Inflammatory macrophage treated with lipopolysaccharide for 1 hour (primary cell): ENCODE results near the gene IMPDH2.

Experiments
- DNase-seq, 2 donors: peaks; one replicate each; pipeline ENCODE4 v3.0.0-alpha.2; 2020 to 2022

Gene IMPDH2

DNA sequence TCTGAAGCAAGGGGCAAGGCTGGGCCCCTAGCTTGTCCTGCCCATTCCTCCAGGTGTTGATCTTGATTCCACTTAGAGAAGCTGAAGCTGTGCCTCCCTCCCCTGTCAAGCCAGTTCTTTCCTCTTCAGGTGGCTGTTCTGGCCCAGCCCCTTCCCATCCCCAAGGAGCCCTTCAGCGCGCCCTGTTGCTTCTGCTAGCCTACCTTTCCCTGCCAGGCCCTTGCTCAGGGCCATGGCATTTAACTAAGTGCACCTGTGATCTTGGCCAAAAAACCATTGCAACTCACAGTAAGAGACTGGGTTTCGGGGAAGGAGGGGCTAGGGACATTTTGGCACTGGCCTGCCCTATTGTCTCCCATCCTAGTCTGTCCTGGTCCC, 23.9 kb downstream of the IMPDH2 start:
- no peak for DNase-seq

DNA sequence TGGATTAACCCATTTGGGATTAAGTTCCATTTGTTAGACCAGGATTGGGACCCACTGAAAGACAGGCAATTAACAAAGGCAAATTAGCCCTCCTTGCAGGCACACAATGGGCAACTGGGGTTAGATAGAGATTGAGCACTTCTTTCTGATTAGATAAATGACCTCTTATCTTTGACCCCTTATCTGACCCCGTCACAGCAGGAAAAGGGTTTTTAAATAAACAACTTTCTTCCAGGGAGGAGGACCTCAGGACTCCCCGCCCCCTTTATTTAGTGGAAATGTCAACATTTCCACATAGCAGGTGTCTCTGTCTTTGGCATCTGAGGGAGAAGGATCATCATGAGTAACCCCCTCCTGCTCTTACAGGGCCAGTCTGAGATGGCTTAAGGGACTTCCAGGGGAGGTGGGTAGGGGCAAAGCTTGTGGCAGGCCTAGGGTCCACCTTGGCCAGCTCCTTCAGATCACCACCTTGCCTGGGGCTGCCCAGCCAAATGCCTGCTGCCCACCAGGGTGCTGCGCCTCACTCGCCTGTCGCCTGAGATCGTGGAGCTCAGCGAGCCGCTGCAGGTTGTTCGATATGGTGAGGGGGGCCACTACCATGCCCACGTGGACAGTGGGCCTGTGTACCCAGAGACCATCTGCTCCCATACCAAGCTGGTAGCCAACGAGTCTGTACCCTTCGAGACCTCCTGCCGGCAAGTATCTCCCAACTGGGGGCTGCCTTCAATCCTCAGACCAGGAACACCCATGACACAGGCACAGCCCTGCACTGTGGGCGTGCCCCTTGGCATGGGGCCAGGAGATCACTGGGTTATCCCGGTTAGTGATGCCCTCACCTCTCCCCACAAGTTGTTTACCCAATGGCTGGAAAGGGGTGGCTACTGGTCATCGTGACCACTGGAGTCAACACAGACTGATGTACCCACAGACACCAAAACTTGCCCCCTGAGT, 24.6 kb downstream of the IMPDH2 start:
- no peak for DNase-seq

DNA sequence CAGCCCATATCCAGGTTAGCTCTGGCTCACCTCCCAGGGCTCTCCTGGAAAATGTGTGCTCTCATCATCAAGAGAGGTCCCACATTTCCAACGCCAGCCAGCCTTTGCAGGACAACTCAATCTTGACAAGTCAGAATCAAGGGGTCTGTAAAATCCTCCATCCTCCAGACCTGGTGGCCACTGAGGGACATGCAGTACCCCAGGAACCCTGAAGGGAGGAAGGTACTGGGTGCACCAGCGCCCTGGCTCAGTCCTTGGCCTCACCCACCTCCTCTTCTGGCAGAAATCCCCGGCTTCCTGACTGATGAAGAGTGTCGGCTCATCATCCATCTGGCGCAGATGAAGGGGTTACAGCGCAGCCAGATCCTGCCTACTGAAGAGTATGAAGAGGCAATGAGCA, 28.0 kb downstream of the IMPDH2 start:
- DNase-seq, result no peak

DNA sequence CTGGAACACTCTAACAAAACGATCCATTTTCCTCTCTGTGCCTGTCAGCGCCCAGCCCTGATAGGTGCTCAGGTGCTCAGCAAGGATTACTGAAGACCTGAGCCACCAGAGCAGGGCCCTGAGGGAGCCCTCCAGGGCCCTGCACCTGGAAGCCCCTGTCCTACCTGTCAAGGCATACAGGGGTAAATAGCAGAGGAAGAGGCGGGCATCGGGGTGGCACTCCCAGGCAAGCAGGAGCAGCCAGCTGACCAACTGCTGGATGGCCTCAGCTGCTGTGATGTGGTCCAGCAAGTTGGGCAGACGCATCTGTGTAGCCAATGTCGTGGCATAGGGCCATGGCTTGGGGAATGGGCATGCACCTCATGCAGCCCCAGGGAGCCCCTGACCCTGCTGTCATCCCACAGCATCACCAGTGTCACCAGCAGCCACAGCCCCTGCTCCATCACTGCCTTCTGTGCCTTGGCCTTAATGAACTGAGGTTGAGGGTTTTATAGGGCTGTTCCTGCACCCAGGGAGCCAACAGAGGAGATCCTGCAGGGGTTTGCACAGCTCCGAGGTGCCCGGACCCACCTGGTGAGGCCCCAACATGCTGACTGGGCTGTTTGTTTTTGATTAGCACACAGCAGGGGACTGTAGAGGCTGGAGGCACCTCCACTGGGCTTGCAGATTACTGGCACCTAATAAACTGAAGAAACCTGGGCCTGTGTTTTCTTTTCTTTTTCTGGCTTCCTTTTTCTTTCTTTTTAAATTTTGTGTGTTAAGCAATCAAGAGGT, 29.9 kb downstream of the IMPDH2 start:
- no peak for DNase-seq

DNA sequence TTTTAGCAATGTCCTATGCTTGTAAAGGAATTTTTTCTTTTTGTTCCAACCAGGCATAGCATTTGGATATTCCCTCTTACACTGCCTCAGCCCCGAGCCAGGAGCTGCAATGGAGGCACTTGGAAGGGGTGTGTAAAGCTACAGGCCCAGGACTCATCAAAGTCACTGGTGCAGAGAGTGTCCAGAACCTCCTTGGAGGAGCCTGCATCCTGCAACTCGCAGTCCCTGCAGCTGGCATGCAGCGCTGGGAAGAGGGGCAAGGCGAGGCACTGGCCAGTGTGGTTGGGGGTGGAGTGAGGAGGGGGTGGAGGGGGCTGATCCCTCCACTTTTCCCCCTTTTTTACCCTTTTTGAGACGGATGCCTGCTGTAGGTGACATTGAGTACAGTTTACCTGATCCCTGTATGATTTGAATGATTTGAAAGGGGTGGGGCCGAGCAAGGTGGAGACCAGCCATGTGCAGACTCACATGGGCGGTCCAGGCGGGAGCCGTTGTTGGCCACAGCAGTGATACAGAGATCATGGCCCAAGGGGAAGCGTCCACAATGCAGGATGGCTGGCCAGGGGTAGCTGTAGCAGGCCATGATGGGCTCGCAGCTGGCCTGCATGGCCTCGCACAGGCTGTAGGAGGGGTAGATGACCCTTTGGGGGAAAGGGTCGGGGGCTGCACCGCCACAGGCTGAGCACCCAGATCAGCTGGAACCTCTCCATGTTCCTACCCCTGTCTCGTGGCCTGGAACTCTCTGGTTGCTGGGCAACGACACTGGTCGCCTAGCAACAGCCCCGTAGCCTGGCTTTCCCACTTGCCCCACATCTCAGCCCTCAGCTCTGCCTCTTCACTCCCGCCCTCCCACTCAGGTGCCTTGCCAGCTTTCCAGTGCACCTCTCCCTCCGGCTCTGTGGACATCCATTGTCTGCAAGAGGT, 31.2 kb downstream of the IMPDH2 start:
- DNase-seq, result no peak

DNA sequence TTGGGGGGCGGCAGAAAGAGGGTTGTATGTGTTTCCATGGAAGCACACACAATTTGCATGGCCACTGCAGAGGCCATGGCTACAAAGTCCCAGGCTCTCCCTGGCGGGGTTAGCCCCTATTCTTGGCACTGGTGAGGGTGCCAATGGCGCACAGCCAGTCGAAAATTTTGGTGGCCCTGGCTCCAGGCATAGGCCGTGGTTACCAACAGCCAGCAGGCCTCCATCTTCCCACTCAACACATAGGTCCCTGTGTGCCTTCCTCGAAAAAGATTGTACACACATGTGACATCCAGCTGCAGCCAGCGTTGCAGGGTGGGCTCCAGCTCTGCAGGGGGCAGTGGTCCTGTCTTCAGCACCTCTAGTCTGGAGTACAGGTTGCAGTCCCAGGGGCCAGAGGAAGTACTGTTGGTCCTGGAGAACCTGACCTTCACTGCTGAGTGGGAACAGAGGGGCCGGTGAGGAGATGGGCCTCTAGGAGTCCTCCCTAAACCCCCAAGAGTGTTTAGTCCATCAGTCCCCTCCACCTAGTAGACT, 32.0 kb downstream of the IMPDH2 start:
- DNase-seq, result no peak

DNA sequence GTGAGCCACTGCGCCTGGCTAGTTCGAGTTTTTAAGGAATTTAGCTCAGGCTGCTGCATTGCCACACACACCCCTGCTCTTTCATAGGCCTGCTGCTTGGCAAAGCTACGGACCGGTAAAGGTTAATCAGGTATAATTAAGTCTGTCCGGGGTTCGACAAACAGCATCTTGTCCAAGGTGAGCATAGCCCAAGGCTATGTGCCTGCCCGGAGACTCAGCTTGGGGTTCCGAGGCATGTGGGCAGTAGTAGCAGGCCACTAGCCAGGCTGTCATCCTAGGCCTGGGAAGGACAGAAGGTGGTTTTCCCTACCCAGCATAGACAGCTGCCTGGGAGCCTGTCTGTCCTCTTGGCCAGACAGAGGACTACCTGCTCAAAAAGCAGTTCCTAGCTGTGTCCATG, 32.6 kb downstream of the IMPDH2 start:
- DNase-seq, result no peak

DNA sequence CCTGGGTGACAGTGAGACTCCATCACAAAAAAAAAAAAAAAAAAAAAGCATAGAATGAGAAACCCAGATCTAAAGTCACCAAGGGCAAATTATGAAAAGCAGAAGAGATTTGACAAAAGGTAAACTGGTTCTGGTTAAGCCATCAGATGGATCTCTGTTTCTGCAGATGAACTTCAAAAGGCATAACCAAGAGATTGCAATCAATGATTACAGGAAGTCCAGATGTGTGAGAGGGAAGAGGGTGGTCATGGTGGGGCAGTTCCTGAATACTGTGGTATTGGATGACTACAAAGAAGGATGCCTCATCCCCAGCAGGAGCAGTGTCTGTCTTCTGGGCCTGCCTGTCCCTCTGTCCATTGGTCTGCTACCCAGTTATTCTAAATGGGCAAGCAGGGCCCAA, 35.4 kb downstream of the IMPDH2 start:
- DNase-seq, result no peak

DNA sequence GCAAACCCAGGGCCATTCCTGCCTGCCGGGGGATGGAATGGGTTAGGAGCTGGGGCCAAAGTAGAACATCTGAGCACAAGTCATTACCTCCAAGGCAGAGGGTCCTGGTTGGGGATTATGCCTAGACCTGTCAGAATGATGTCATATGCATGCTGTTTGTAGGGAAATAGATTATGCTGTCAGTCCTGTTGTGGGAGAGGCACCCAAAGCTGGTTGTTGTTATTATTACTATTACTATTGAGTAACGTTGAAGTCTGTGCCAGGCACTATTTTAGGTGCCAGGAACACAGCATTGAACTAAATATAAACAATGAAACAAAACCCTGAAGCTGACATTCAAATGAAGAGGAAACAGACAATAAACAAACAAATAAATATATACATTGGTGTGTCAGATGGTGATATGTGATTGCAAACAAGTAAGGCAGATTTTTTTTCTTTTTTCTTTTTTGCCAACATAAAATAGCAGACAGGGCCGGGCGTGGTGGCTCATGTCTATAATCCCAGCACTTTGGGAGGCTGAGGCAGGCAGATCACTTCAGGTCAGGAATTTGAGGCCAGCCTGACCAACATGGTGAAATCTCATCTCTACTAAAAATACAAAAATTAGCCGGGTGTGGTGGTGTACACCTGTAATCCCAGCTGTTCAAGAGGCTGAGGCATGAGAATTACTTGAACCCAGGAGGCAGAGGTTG, 37.2 kb downstream of the IMPDH2 start:
- DNase-seq, result no peak

DNA sequence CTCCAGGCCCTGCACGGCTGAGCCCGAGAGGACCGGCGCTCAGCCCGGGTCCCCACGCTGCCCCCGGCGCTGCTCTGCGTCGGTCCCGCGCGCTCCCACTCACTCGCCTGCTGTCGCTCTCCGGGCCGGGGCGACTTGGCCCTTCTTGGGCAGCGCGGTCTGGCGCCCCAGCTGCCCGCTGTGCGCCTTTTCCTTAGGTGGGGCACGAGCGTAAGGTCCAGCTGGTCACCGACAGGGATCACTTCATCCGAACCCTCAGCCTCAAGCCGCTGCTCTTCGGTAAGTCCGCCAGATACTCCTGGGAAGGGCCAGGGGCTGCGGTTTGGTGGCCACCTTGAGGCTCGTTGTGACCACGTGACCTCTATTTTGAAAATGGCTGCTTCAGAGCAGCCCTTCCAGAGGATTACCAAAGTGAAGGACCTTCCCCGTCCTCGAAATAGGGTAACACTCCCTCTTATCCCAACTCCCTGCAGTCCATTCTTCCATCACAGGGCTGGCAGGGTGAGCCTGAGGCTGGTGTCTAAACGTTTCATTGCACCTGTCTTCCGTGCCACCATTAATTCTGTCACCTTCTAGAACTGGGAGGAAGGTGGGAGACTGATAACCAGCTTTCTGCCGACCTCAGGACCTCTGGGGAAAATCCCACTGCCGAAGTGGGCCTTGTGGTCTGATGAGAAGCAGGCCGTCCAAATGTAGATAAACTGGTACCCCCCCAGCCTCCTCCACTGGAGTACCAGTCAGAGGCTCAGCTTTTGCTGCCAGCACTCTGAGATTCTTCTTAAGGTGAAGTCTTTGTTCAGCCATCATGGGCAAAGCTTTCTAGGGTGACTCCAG, 38.3 kb downstream of the IMPDH2 start:
- peak in 1 of 2 donors; percentile 14 for DNase-seq

DNA sequence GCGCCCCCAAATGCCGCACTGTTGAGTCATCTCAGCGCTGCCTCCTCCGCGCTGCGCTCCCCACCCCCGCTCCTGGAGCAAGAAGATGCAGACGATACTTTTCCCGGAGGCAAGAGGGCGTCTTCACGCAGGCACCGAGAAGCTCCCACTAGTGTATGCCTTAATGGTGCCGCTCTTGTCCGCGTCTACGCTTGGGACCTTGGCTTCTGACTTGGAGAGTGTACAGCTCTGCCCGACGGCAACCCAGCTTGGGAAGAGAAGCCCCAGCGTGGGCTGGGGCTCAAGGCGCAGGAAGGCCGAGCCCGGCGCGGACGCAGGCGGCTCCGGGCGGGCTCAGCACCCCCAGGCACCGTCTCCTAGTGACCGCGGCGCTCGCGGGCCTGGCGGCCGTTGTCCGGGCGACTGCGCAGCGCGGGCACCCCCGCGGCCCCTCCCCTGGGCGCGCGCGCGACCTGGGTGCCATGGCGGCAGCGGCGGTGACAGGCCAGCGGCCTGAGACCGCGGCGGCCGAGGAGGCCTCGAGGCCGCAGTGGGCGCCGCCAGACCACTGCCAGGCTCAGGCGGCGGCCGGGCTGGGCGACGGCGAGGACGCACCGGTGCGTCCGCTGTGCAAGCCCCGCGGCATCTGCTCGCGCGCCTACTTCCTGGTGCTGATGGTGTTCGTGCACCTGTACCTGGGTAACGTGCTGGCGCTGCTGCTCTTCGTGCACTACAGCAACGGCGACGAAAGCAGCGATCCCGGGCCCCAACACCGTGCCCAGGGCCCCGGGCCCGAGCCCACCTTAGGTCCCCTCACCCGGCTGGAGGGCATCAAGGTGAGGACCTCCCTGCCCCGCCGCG, 39.2 kb downstream of the IMPDH2 start, which contains the start of gene P4HTM:
TSS of gene P4HTM (plus strand) at position 446 of the 840 bp plus-strand sequence. CDS start at position 462, 16 bp downstream.
- peak; percentile 69 to 73 for DNase-seq

DNA sequence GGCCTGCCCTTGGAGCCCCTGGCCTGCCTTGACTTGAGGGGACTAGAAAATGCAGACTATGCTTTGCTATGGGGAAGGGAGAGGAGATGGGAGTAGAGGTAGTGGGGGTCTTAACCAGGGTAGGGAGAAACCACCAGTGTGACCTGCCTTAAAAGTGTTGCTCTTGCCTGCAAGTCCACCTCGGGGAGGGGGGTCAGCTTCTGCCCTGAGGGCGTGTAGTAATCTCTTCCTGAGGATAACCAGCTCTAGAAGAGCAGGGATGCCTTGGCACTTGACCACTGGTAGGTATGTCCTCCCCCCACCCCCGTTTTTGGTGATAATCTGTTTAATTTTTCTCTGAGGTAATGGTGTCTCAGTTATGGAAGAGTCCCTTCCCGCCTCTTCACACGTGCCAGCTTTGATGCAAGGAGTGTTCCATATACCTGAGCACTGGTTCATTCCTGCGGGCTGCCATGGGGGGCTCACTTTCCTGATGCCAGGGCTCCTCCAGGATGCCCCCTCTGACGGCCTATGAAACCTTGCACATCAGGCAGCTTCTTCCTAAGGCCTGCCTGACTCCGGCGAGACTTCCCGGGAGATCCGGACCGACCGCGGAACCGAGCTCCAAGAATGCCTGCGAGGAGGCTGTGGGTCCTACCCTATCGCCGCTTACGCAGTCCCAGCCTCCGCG, 39.9 kb downstream of the IMPDH2 start:
- no peak for DNase-seq

DNA sequence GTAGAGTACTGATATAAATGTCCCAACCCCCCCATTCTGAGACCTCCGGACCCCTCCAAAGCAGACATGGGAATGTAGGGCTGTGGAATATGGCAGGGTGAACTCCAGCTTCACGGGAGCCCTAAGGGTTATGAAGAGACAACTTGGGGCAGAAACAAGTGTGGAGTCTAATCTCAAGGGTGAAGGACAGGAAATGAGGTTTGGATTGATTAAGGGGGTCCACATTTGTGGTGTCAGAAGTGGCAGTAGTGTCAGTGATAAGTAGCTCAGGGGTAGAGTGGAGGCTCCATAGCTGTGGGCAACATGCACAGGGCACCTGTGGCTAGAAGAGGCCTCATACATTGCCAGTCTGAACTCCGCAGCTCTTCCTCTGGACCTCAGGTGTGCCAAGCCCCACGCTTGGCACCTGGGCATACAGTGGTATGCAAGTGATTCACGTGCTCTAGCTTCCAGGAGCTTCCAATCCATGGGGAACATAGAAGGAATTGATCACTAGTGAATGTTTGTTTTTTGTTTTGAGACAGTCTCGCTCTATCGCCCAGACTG, 43.3 kb downstream of the IMPDH2 start:
- DNase-seq, result no peak

DNA sequence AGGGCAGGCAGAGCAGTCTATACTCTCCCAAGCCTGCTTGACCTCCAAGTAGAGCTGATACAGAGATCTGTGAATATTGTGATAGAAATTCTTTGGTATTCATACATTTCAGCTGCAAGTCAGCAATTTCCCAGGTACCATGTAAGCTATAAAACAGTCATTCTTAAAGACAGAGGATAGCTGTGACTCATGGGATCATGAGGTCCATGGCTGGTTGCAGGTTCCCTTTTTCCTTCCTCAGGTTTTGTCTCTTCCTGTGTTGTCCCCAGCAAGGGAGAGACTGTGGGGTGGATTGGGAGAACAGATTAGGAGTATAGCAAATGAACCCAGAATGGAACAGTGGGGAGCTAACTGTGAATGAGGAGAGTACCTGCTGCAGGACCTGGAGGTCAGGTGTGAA, 44.5 kb downstream of the IMPDH2 start:
- peak; percentile 55 to 70 for DNase-seq

DNA sequence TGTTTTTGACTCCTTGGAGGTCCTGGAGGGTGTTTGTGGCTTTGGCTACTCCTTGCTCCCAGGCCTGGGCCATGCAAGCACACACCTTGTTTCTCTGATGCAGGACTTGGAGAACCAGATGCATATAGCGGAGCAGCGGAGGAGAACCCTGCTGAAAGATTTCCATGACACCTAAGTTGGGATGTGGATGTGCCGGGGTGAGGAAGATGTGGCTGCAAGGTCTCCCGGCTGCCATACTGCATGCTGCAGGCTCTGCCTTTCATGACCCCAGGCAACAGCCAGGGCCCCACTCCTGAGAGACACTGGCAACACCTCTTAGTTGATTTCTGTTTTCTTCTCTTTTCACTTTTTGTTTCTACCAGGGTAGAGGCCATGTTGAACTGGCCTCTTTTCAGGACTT, 46.1 kb downstream of the IMPDH2 start:
- DNase-seq, result no peak

DNA sequence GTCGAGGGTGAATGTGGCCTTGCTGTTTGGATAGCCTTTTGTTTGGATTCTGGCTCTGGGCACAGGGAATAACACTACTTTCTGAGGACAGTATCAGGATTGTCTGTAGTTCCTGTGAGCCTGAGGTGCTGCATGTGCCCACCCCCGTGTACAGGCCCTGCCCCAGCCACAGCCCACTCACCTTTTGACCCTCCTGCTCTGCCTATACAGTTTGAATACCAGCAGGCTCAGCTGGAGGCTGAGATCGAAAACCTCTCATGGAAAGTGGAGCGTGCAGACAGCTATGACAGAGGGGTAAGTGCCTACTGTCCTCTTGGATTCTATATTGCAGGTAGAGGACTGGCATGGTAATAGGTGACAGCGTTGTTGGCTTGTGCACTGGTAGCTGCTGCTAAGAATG, 46.5 kb downstream of the IMPDH2 start:
- DNase-seq, result no peak

DNA sequence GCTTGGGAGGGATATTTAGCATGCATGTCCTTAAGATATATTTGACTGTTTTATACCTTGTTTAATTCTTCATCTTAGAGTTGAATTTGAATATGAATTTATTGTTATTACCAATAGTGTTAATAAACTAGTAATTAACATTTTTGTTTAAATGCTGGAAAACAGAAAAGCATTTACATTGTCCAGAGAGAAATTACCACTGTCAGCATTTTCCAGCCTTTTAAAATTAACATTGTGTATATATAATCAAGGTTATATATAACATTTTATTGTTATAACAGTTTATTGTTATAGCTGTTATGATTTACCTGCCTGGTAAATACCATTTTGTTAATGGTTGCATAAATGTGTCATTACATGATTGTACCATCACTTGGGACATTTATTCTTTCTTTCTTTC, 47.2 kb downstream of the IMPDH2 start:
- DNase-seq, result no peak

DNA sequence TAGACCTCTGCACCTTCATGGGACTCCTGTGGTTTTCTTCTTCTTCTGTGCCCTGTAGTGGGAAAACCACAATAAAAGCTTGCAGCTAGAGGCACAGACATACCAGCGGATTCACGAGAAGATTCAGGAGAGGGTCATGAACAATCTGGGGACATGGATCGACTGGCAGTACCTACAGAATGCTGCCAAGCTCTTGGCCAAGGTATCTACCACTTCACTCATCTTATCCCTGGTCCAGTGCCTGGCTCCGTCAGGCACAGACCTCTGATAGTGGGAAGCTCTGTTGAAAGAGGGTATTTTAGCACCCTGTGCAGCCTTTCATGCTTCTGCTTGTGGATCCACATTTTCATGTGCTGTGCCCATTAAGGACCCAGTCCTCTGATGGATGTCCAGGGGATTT, 48.9 kb downstream of the IMPDH2 start:
- DNase-seq, result no peak

DNA sequence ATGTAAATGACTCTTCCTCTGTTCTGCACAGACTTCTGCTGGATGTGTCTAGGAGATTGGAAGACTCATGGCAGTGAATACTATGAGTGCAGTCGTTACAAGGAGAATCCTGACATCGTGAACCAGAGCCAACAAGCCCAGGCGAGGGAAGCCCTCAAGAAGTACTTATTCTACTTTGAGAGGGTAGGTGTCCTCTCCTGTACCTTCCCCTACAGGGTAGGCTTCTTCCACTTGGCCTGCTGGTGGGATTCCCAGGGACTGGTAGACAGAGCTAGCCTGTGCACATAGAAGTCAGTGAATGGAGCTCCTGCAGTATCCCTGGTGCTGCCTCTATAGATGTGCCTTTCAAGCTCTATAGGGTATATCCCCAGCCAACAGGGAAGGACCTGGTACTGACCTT, 49.7 kb downstream of the IMPDH2 start:
- DNase-seq, result no peak
